Testis (tissue), 2 donors: ENCODE data around the gene C3orf85.

Experiments used
- CTCF ChIP-seq, 3 experiments: fragments of 450-650 bp in 2 of 3; fragments of 200-600 bp in 1 of 3; sonication (generic) in 1 of 3; IDR thresholded peaks; one replicate each; pipeline ENCODE4 v1.5.1; 2016 to 2019; ENCODE audit warnings: antibody characterized with exemption in 3 of 3, mild to moderate bottlenecking in 2 of 3, moderate library complexity in 1 of 3
- POLR2A ChIP-seq: fragments of 450-650 bp; IDR thresholded peaks from one replicate; pipeline ENCODE4 v1.6.1; 2017; ENCODE audit warnings: antibody characterized with exemption, mild to moderate bottlenecking, moderate library complexity

GRCh38 chr3:109187390-109187789 lies 50.9 kb downstream of the C3orf85 start:
- TF ChIP-seq CTCF (IDR thresholded peaks at IDR 0.05) = no peak
- TF ChIP-seq POLR2A = no peak
